Activated CD4-positive, alpha-beta T cell treated with anti-CD3 and anti-CD28 coated beads for 24 hours (primary cell): Measurements from ENCODE around the gene ANKEF1.
A peak's percentile ranks its signal among the peaks of the same experiment; 100 is the strongest.
"Not testable (repeated sequence)": the region's sequence is repeated elsewhere in the genome, so short reads cannot be mapped to it uniquely, and the experiment has no call there.

Experiments
- DNase-seq, 2 donors: peaks; one replicate each; pipeline ENCODE4 v3.0.0-alpha.2; 2020; ENCODE audit warnings: low read depth in 2 of 2

ANKEF1 gene

DNA sequence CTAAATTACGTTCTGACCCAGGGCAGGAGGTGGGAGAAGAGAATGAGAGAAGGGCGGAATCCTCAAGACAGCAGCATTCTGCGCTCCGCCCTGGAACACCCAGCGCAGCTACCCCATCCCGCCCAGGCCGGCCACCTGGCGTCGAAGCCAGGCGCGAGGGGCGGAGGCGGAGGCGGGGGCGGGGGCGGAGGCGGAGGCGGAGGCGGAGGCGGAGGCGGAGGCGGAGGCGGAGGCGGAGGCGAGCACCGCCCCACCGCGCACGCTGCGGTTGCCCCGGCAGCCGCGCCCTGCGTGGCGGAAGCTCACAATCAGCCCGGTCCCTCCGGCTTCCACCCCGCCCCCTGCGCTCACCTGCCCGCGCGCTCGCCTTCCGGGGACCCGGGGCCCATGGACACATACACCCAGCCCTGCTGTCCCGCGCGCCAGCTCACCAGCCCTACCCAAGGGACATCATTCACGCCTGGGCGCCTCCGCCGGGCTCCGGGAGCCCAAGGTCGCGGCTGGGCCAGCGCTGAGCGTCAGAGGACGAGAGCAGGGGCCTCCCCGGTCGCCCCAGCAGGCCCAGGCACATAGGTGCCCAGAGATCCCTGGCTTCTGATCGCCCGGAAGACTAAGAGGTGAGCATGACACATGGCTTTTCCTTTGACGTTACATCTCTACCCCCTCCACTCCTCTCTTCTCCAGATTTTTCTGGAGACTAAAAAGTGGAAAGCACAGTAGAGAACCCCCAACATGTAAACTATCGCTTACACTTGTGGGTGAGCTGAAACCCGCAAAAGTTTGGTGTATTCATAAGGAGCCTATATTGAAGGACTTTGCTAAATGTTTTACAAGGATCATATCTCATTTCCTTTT is at the start of gene ANKEF1:
TSS of gene ANKEF1 (plus strand) at position 271 of the 855 bp plus-strand sequence. CDS start 3,315 bp downstream, outside the sequence.
- DNase-seq = peak; percentile 36 to 54

DNA sequence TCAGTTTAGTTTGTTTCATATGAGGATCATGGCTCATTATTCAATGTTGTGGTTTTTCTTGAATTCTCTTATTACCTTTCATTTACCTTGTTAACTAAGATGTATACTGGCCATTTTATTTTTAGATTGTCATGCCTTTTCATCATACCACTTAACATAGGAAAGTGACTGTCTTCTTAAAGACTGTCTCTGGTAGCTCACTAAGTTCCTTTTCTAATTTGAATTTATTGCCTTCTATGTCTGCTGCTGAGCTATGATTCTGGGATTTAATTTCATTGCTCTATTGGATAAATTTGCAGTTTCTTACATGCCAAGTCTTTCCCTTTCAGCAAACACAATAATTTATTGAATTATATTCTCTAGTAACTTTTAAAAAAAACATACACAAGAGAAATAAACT is 49.5 kb upstream of the ANKEF1 start:
- DNase-seq = no peak

- no peak for DNase-seq
Measured at GRCh38 chr20:9985773-9986172, 49.0 kb upstream of the ANKEF1 start.

DNA sequence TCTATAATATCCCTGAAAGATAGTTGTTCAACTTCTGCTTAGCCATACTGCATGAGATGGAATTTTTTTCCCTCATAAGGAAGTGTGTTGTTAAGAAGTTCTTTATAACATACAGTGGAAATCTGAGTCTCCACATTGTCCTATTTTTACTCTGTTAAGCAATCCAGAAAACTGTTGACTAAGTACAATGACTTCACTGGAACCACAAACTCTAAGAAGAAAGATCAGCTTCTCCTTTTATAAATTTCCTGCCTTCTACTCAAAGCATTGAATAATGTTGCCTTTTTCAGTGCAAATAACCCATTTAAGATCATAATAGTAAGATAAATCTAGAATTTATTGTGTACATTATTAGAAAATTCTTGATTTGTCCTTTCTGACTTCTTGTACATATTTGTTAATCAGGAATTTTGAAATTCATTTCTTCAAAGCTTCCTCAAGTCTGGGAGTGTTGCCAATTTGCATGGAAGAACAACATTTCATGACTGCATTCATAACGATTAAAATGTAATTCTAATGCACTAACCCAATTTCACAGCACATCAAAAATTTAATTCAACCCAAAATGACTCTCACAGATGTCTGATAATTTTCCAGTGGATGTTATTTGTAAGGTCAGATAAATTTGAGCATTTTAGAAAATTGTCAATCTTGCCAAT is 45.6 kb upstream of the ANKEF1 start:
- DNase-seq = no peak

GRCh38 chr20:9993137-9993536 is 41.6 kb upstream of the ANKEF1 start:
- no peak for DNase-seq

DNA sequence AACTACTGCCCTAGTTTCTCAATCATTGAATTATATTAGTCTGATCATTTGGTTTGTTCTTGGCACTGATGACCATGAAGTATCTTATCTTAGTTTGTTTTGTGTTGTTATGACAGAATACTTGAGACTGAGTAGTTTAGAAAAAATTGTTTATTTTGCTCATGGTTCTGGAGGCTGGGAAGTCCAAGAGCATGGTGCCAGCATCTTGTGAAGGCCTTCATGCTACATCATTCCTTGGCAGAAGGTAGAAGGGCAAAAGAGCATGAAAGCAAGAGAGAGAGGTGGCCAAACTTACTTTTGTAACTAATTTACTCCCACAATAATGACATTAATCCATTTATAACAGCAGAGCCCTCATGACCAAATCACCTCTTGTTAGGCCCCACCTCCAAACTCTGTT is 40.1 kb upstream of the ANKEF1 start:
- no peak for DNase-seq

GRCh38 chr20:9995510-9996272 is 39.1 kb upstream of the ANKEF1 start:
- no peak for DNase-seq

GRCh38 chr20:9996944-9997343 is 37.8 kb upstream of the ANKEF1 start:
- DNase-seq = no peak

GRCh38 chr20:9999645-10000044 is 35.1 kb upstream of the ANKEF1 start:
- no peak for DNase-seq

DNA sequence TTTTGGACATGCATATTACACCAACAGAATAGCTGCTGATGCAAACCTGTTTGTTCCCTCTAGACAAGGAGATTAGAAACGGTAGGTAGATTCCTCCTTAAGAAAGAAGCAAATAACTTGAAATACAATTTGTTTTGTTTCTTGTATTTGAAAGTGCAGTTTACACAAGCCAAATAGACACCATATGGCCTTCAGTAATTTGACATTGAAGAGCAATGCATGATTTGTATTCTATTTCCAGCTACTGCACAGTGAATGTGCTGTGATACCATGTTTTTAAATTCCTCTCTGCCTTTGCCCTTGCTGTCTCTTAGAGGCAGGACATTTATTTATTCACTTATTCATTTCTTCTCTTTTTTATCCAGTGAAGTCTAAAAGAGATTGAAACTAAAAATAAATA is 31.9 kb upstream of the ANKEF1 start:
- DNase-seq = no peak

- DNase-seq = no peak
Measured at GRCh38 chr20:10004900-10005299, 29.9 kb upstream of the ANKEF1 start.

DNA sequence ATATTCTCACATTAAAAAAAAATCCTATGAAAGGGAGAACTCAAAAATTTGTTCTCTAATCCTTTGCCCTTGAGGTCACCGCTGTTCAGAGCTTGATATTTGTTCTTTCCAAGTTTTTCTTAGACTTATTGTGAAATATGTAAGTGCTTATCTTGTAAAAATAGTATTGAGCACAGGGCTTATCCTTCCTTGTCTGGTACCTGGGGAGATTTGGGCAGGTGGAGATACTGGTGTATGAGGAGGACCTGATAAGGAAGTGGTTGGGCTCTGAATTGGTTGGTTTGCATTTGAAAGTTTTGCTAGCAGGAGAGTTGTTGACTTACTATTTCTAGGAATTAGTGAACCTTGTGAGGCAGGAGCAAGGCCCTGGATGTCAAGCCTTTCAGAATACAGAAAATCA is 28.9 kb upstream of the ANKEF1 start:
- DNase-seq = no peak

DNA sequence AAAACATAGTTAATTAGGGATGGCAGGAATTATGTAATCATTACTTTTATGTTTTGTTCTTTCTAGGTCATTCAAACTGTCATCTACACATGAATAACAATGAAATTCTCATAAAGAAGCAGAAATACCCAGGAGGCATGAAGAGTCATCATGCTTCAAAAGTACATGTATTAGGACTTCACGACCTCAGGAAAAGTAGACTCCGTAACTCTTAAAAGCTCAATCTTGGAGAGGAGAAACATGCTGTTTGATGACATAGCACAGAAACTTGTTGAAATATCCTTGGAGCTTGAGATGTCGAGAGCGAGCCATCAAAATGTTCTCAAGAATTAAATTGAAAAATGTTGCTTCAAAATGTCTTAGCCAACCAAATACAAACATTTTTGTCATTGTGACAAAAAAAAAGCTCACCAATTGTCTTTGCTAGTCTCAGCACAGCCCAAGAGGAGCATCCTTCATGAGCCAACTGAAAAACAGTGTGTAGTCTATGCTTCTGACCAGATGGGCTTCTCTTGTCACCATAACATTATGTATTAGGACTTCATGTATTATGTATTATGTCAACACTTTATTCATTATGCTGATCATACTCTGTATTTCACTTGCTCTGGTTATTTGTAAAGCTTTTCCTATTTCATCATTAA is 28.2 kb upstream of the ANKEF1 start:
- no peak for DNase-seq

DNA sequence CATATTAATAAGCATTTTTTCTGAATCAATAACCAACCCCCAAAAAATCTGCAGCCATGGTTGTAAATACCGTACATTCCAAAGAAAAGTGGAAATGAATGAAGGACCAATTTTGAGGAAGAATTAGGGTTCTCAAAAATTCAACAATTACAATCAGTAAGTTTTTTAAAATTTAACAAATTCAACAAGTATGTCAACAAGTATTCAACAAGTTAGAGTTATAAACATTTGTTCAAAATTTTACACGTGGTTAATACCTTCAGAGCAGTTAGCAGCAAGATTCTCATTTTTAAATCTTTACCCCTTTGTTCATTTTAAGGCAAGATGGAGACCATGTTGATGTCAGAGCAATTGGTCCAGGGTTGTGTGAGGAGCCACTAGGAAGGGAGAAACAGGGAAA is 27.6 kb upstream of the ANKEF1 start:
- DNase-seq = no peak

GRCh38 chr20:10007747-10008146 is 27.0 kb upstream of the ANKEF1 start:
- DNase-seq = no peak

- no peak for DNase-seq
Measured at GRCh38 chr20:10012464-10012863, 22.3 kb upstream of the ANKEF1 start.

DNA sequence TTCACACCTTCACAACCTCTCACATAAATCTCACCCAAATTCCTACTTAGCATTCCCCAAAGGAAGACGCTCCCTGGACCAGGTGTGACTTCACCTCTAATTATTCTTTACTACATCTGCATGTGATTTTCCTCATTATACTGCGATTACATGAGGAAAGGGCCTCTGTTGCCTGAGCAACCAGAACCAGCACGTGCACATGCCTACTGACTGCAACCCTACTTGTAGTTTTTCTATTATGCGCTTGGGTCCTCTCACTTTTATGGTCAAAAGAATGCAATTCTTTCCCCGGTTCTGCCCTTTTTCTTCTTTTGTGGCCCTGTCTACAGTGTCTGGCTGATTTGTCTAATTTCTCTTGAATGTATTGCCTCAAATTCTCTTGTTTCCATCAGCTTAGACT is 20.4 kb upstream of the ANKEF1 start:
- no peak for DNase-seq

- no peak for DNase-seq
Measured at GRCh38 chr20:10020937-10021336, 13.8 kb upstream of the ANKEF1 start.

GRCh38 chr20:10022625-10023024 is 12.2 kb upstream of the ANKEF1 start:
- no peak for DNase-seq

- DNase-seq = no peak
Measured at GRCh38 chr20:10023911-10024310, 10.9 kb upstream of the ANKEF1 start.

DNA sequence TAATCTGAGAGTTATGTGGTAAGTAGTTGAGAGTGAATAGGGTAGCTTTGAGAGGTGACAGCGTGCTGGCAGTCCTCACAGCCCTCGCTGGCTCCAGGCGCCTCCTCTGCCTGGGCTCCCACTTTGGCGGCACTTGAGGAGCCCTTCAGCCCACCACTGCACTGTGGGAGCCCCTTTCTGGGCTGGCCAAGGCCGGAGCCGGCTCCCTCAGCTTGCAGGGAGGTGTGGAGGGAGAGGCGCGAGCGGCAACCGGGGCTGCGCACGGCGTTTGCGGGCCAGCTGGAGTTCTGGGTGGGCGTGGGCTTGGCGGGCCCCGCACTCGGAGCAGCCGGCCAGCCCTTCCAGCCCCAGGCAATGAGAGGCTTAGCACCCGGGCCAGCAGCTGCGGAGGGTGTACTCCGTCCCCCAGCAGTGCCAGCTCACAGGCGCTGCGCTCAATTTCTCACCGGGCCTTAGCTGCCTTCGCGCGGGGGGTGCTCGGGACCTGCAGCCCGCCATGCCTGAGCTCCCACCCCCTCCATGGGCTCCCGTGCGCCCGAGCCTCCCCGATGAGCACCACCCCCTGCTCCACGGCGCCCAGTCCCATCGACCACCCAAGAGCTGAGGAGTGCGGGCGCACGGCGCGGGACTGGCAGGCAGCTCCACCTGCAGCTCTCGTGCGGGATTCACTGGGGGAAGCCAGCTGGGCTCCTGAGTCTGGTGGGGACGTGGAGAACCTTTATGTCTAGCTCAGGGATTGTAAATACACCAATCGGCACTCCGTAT is 3.2 kb upstream of the ANKEF1 start:
- not testable (repeated sequence) for DNase-seq
